Renal cortex interstitium (tissue), 15 donors: ENCODE data around the gene DDX39B. TPM values are rescaled to one million over a fixed set of nuclear protein-coding genes. Genes with fewer than 3 reads are reported as not detected.
"Not testable (repeated sequence)": the region's sequence is repeated elsewhere in the genome, so short reads cannot be mapped to it uniquely, and the experiment has no call there.

Experiments
- DNase-seq, 11 donors: peaks; one replicate each; pipeline ENCODE4 v3.0.0-alpha.2; 2013; ENCODE audit warnings: low read depth in 9 of 11, low spot score in 4 of 11; ENCODE audit errors: extremely low read depth in 1 of 11
- long read RNA-seq, 16 experiments: transcript quantifications; one replicate each; lab custom pipeline, GENCODE V29; 2026
- polyA plus RNA-seq, 3 donors: library from polyadenylated mRNA; unstranded; fragments of 120-200 nt; gene quantifications; one replicate each; pipeline ENCODE4 v1.2.1, GENCODE V29; 2013; ENCODE audit not compliant: insufficient read length in 3 of 3

The DDX39B gene
- polyA plus RNA-seq, result 100 to 1,000 TPM; 573 to 689 (median 586) TPM
- long read RNA-seq, donor 1, full-length matches to known transcripts, result 55 of 100 reads
- long read RNA-seq, donor 1, partial matches to known transcripts, result 45 of 100 reads
- long read RNA-seq, donor 1, other reads (novel, unspliced or antisense), result 0 of 100 reads
- long read RNA-seq, donor 2, full-length matches to known transcripts, result 61 of 106 reads
- long read RNA-seq, donor 2, partial matches to known transcripts, result 45 of 106 reads
- long read RNA-seq, donor 2, other reads (novel, unspliced or antisense), result 0 of 106 reads
- long read RNA-seq, donor 3, full-length matches to known transcripts, result 87 of 125 reads
- long read RNA-seq, donor 3, partial matches to known transcripts, result 38 of 125 reads
- long read RNA-seq, donor 3, other reads (novel, unspliced or antisense), result 0 of 125 reads
- long read RNA-seq, donor 4, full-length matches to known transcripts, result 87 of 136 reads
- long read RNA-seq, donor 4, partial matches to known transcripts, result 49 of 136 reads
- long read RNA-seq, donor 4, other reads (novel, unspliced or antisense), result 0 of 136 reads
- long read RNA-seq, donor 5, result 0 reads
- long read RNA-seq, donor 6, full-length matches to known transcripts, result 90 of 198 reads
- long read RNA-seq, donor 6, partial matches to known transcripts, result 108 of 198 reads
- long read RNA-seq, donor 6, other reads (novel, unspliced or antisense), result 0 of 198 reads
- long read RNA-seq, donor 7, full-length matches to known transcripts, result 115 of 196 reads
- long read RNA-seq, donor 7, partial matches to known transcripts, result 81 of 196 reads
- long read RNA-seq, donor 7, other reads (novel, unspliced or antisense), result 0 of 196 reads
- long read RNA-seq, donor 8, result 0 reads
- long read RNA-seq, donor 9, full-length matches to known transcripts, result 74 of 106 reads
- long read RNA-seq, donor 9, partial matches to known transcripts, result 32 of 106 reads
- long read RNA-seq, donor 9, other reads (novel, unspliced or antisense), result 0 of 106 reads
- long read RNA-seq, donor 10, full-length matches to known transcripts, result 78 of 128 reads
- long read RNA-seq, donor 10, partial matches to known transcripts, result 50 of 128 reads
- long read RNA-seq, donor 10, other reads (novel, unspliced or antisense), result 0 of 128 reads
- long read RNA-seq, donor 11, full-length matches to known transcripts, result 56 of 109 reads
- long read RNA-seq, donor 11, partial matches to known transcripts, result 53 of 109 reads
- long read RNA-seq, donor 11, other reads (novel, unspliced or antisense), result 0 of 109 reads
- long read RNA-seq, donor 12, full-length matches to known transcripts, result 35 of 35 reads
- long read RNA-seq, donor 12, partial matches to known transcripts, result 0 of 35 reads
- long read RNA-seq, donor 12, other reads (novel, unspliced or antisense), result 0 of 35 reads
- long read RNA-seq, donor 13, result 0 reads
- long read RNA-seq, donor 14, full-length matches to known transcripts, result 77 of 100 reads
- long read RNA-seq, donor 14, partial matches to known transcripts, result 23 of 100 reads
- long read RNA-seq, donor 14, other reads (novel, unspliced or antisense), result 0 of 100 reads
- long read RNA-seq, donor 15, full-length matches to known transcripts, result 37 of 75 reads
- long read RNA-seq, donor 15, partial matches to known transcripts, result 38 of 75 reads
- long read RNA-seq, donor 15, other reads (novel, unspliced or antisense), result 0 of 75 reads
- long read RNA-seq, donor 16, full-length matches to known transcripts, result 185 of 439 reads
- long read RNA-seq, donor 16, partial matches to known transcripts, result 241 of 439 reads
- long read RNA-seq, donor 16, other reads (novel, unspliced or antisense), result 13 of 439 reads

GRCh38 chr6:31541658-31542521 is at the start of gene DDX39B:
Gene DDX39B (minus strand): TSS chr6:31542003. CDS start chr6:31540532, 1,471 bp downstream.
- DNase-seq, result peak; percentile 93 to 98 (median 96)

- DNase-seq, result not testable (repeated sequence)
Observed at GRCh38 chr6:31590691-31591090, 48.9 kb upstream of the DDX39B start.

GRCh38 chr6:31588871-31589650 is 47.3 kb upstream of the DDX39B start:
- DNase-seq, result no peak

GRCh38 chr6:31587791-31588777 is 46.3 kb upstream of the DDX39B start:
- DNase-seq, result no peak

- DNase-seq, result no peak
Observed at GRCh38 chr6:31586599-31587281, 44.9 kb upstream of the DDX39B start.

DNA sequence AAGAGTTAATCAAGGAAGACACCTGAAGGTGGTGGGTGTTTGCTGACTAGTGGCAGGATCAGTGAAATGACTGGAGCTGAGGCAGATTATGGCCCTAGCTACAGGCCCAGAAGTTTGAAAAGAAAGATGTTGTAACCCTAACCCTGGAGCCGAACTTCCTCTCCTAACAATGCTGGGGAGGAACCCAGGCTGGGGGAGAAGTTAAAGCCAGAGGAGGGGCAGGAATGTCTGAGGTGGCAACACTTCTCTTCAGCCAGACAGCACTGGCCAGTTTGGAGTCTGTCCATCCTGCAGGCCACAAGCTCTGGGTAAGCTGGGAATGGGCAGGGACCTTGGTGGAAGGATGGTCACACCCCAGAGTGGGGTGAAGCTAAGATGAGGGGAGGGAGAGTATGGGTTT is 44.2 kb upstream of the DDX39B start, which contains the start of gene LST1:
Gene LST1 (plus strand): TSS at position 270 of the 400 bp plus-strand sequence. CDS start 1,023 bp downstream, outside the sequence.
- DNase-seq, result no peak

DNA sequence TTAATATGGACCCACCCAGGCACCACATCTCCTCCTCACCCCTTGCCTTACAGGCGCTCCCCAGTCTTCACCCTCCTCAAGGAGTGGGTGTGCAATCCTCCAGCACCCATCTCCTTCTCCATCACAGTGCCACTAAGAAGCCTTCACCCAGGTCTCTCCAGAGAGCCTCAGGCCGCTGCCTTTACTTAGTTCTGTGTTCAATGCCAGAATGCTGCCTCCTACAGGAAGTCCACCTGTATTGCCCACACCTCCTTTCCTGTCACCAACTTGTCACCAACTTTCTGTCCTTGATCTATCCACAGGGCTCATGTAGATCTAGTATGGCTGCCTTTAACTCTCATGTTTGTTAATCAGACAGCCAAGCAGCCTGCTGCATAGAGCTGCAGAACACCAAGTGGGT is 43.7 kb upstream of the DDX39B start:
- no peak for DNase-seq

- no peak for DNase-seq
Observed at GRCh38 chr6:31582230-31582643, 40.4 kb upstream of the DDX39B start, which contains the start of gene LTB. Gene LTB (minus strand): TSS chr6:31582424. CDS start chr6:31582417, 7 bp downstream.

DNA sequence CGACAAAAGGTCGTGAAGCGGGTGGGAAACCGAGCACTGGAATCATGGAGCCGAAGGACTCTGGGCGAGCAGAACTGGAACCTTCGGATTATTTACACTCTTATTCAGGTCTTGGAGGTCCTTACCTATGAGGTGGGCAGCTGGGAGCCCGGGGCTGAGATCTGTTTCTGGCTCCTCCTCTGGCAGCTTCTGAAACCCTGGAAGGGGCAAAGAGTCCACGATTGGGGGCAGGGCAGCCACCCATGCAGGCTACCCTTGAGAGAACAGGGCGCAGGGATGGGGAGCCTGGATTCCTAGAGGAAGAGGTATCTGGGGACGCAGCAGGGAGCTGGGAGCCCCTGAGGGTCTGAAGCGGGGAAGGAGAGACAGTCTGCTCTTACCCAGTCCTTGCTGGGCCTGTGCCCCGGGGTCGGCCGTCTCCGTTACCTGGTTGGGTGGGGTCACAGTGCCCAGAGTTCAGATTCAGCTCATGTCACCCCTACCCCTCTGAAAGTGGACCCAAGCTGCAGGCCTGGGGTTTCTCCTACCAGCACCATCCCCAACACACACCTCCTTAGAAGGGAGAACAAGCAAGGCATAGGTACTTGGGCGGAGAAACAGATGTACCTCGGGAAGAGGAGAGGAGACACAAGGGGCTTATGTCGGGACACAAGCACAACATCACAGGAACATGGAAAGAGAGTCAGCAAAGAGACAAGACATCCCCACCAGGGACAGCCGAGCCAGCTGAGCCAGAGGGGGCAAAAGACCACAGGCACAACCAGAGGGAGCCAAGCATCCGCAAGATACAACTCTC is 39.8 kb upstream of the DDX39B start:
- DNase-seq, result peak in 1 of 11 donors; percentile 21

DNA sequence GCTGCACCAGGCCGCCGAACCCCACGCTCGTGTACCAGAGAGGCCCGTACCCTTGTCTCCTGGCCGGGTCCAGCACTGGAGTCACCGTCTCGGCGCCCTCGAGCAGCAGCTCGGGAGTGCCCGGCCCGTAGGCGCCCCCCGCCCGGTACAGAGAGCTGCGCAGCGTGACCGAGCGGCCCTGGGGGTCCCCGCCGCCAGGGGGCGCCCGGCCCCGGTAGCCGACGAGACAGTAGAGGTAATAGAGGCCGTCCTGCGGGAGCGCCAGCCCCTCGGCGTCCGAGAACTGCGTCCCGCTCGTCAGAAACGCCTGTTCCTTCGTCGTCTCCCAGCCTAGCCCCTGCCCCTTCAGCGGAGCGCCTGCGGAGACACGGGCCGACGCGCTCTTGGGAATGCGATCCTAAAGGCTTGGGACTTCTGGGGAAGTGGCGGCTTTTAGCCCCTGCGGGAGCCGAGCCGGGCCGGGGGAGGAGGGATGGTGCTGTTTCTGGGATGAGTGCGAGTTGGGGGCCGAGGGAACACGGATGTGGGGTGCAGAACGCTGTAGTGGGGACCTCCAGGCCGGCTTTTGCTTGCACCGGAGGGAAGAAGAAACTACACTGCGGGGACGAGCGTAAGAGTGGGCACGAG is 39.1 kb upstream of the DDX39B start:
- peak; percentile 67 to 86 (median 81) for DNase-seq

DNA sequence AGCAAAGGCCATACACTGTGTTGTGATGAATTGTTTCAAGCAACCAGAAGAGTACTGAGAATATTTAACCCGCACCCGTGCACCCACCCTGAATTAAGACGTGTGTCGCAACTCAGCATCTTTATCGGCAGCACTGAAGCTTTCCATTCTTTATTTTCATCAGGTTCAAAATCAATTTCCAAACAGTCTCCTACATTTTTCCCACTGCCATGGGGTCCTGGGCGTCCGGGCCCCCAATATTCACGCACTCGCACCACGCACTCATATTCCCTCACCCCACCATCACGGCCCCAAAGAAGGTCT is 38.6 kb upstream of the DDX39B start:
- no peak for DNase-seq

DNA sequence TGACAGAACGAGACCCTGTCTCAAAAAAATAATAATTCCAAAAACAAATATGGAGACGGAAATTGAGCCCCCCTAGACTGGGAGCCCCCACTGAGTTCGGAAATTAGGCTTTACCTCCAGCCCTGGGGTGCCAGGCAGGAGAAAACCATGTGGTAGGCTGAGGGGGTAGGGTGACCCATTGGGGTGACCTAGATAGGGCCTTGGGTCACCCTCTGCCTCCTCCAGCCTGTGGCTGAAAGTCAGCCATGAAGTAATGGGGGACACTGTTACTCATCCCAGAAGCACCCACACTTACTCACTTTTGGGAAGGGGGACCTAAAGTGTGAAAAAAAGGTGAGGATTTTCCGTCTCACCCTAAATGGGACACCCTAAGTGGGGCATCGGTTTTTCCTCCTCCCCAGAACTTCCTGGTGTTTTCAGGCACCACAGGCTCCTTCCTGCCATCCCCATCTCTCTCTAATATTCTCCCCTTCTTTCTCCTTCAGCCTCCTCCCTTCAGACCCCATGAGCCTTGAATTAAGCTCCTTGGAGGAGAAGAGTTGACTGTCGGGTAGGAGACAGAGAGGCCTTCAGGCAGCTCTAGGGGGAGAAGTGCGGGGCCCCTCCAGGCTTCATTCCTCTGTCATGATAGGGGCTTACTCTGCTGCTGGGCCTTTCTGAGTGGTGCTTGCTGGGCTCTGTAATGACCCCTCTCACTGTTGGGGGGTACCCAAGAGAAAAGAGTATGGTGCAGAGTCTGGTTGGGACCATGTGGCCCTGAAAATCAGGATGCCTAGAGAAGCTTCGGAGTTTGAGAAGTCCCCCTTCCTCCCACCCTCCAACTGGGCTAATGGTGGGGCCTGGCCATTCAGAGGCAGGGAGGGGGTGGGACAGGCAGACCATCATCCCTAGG is 38.0 kb upstream of the DDX39B start:
- DNase-seq, result no peak
